CD4-positive, alpha-beta T cell treated with Interleukin-1 beta for 1 hour (primary cell): ENCODE results near the gene SMOC2.

Source experiments
- DNase-seq, 2 donors: peaks; one replicate each; pipeline ENCODE4 v3.0.0-alpha.2; 2020 to 2022

The SMOC2 gene

GRCh38 chr6:168415993-168416530, 24.9 kb upstream of the SMOC2 start:
- no peak for DNase-seq

GRCh38 chr6:168416531-168416930, 24.5 kb upstream of the SMOC2 start:
- DNase-seq: no peak

GRCh38 chr6:168417191-168417590, 23.8 kb upstream of the SMOC2 start:
- no peak for DNase-seq

GRCh38 chr6:168417679-168418557, 23.1 kb upstream of the SMOC2 start:
- DNase-seq: no peak

GRCh38 chr6:168418711-168419121, 22.3 kb upstream of the SMOC2 start:
- no peak for DNase-seq

- no peak for DNase-seq
Observed at GRCh38 chr6:168419569-168419968, 21.4 kb upstream of the SMOC2 start.

GRCh38 chr6:168420084-168420483, 20.9 kb upstream of the SMOC2 start:
- DNase-seq: no peak

- DNase-seq: no peak
Observed at GRCh38 chr6:168420706-168421105, 20.3 kb upstream of the SMOC2 start.

- DNase-seq: no peak
Observed at GRCh38 chr6:168427184-168427583, 13.8 kb upstream of the SMOC2 start.

GRCh38 chr6:168428052-168428826, 12.7 kb upstream of the SMOC2 start:
- no peak for DNase-seq

GRCh38 chr6:168428863-168429262, 12.1 kb upstream of the SMOC2 start:
- no peak for DNase-seq

GRCh38 chr6:168432196-168432595, 8.8 kb upstream of the SMOC2 start:
- DNase-seq: no peak

GRCh38 chr6:168433898-168434297, 7.1 kb upstream of the SMOC2 start:
- DNase-seq: no peak

GRCh38 chr6:168434505-168434904, 6.5 kb upstream of the SMOC2 start:
- DNase-seq: no peak

GRCh38 chr6:168437751-168438150, 3.2 kb upstream of the SMOC2 start:
- DNase-seq: no peak

GRCh38 chr6:168438783-168439520, 2.0 kb upstream of the SMOC2 start:
- DNase-seq: no peak

- no peak for DNase-seq
Observed at GRCh38 chr6:168439794-168440450, 1.1 kb upstream of the SMOC2 start.

GRCh38 chr6:168441434-168442391, 729 bp downstream of the SMOC2 start:
- DNase-seq: no peak

- no peak for DNase-seq
Observed at GRCh38 chr6:168442646-168443045, 1.7 kb downstream of the SMOC2 start.

- no peak for DNase-seq
Observed at GRCh38 chr6:168447282-168447681, 6.3 kb downstream of the SMOC2 start.

GRCh38 chr6:168447700-168448099, 6.7 kb downstream of the SMOC2 start:
- DNase-seq: no peak
